BE2C (cell line): Measurements from ENCODE around the gene DAPP1.

Experiments
- DNase-seq: peaks from one replicate; pipeline ENCODE4 v3.0.0-alpha.2; 2020
- H3K27me3 ChIP-seq: fragments of 250-450 bp; sonication (Bioruptor Pico); 2 replicates; pipeline ENCODE4 v1.5.1; 2020; ENCODE audit warnings: mild to moderate bottlenecking
- H3K36me3 ChIP-seq: fragments of 250-450 bp; sonication (Bioruptor Pico); 2 replicates; pipeline ENCODE4 v1.5.1; 2020; ENCODE audit warnings: mild to moderate bottlenecking
- H3K4me1 ChIP-seq: fragments of 250-450 bp; sonication (Bioruptor Pico); 2 replicates; pipeline ENCODE4 v1.5.1; 2020
- H3K4me3 ChIP-seq: 2 replicates; pipeline ENCODE4 v1.5.1; 2011; ENCODE audit warnings: low read depth, low read length
- H3K9me3 ChIP-seq: fragments of 250-450 bp; sonication (Bioruptor Pico); 2 replicates; pipeline ENCODE4 v1.5.1; 2020
- CTCF ChIP-seq: IDR thresholded peaks from 2 replicates; pipeline ENCODE4 v1.5.1; 2012; ENCODE audit warnings: mild to moderate bottlenecking, low read depth, low read length

Gene DAPP1

GRCh38 chr4:99835942-99836341, 19.3 kb downstream of the DAPP1 start:
- Histone ChIP-seq H3K27me3 (no peaks in the 10 kb centered on the region; the same call in 1 of the 2 replicates), H3K36me3 (no peaks in the 10 kb centered on the region), H3K9me3 (no peaks in the 10 kb centered on the region), H3K4me3 (no peak overlapping the region), H3K4me1 (no peaks in the 10 kb centered on the region)
- DNase-seq, result no peak
- TF ChIP-seq CTCF, result no peak

GRCh38 chr4:99838927-99839326, 22.3 kb downstream of the DAPP1 start:
- no peak for TF ChIP-seq CTCF
- Histone ChIP-seq H3K4me1 (no peaks in the 10 kb centered on the region), H3K4me3 (no peak overlapping the region), H3K27me3 (no peaks in the 10 kb centered on the region), H3K9me3 (no peaks in the 10 kb centered on the region), H3K36me3 (no peaks in the 10 kb centered on the region)
- no peak for DNase-seq

GRCh38 chr4:99841129-99841528, 24.5 kb downstream of the DAPP1 start:
- Histone ChIP-seq H3K36me3 (no peaks in the 10 kb centered on the region), H3K9me3 (no peaks in the 10 kb centered on the region), H3K4me1 (no peaks in the 10 kb centered on the region), H3K27me3 (no peaks in the 10 kb centered on the region), H3K4me3 (no peak overlapping the region)
- TF ChIP-seq CTCF, result no peak
- no peak for DNase-seq

- Histone ChIP-seq H3K27me3 (no peaks in the 10 kb centered on the region), H3K4me1 (no peaks in the 10 kb centered on the region), H3K9me3 (no peaks in the 10 kb centered on the region), H3K36me3 (no peaks in the 10 kb centered on the region), H3K4me3 (no peak overlapping the region)
- no peak for TF ChIP-seq CTCF
- DNase-seq, result no peak
Measured at GRCh38 chr4:99843413-99843812, 26.8 kb downstream of the DAPP1 start.

- Histone ChIP-seq H3K9me3 (no peaks in the 10 kb centered on the region), H3K36me3 (no peaks in the 10 kb centered on the region), H3K4me1 (no peaks in the 10 kb centered on the region), H3K4me3 (no peak overlapping the region), H3K27me3 (no peaks in the 10 kb centered on the region)
- TF ChIP-seq CTCF, result no peak
- DNase-seq, result no peak
Measured at GRCh38 chr4:99844048-99844447, 27.4 kb downstream of the DAPP1 start.

- Histone ChIP-seq H3K36me3 (no peaks in the 10 kb centered on the region), H3K27me3 (no peaks in the 10 kb centered on the region), H3K4me1 (no peaks in the 10 kb centered on the region), H3K4me3 (no peak overlapping the region), H3K9me3 (no peaks in the 10 kb centered on the region)
- TF ChIP-seq CTCF, result no peak
- no peak for DNase-seq
Measured at GRCh38 chr4:99845179-99845578, 28.6 kb downstream of the DAPP1 start.
